Mammary epithelial cell (primary cell): Measurements from ENCODE around the gene SPEF2.

Experiments used
- CTCF ChIP-seq, 2 donors: IDR thresholded peaks in 1 of 2; conservative IDR thresholded peaks in 1 of 2; 2 replicates each; pipeline ENCODE4 v1.5.1; 2011 to 2012; ENCODE audit warnings: inconsistent platforms in 2 of 2, low read length in 2 of 2, mild to moderate bottlenecking in 2 of 2, control low read depth in 1 of 2, low read depth in 1 of 2; ENCODE audit not compliant: insufficient read depth in 1 of 2; ENCODE audit errors: extremely low read depth in 1 of 2
- EZH2 ChIP-seq: IDR thresholded peaks from 2 replicates; pipeline ENCODE4 v1.6.1; 2012; ENCODE audit warnings: low read length, inconsistent platforms, borderline replicate concordance

- no peak for TF ChIP-seq EZH2
- no peak for TF ChIP-seq CTCF (conservative IDR thresholded peaks at IDR 0.05 in 1 of 2, IDR thresholded peaks at IDR 0.05 in 1 of 2; ENCODE audit: extremely low read depth in 1 of 2, insufficient read depth in 1 of 2, low read depth in 1 of 2, low read length in 2 of 2)
Observed at GRCh38 chr5:35683466-35683865, 65.8 kb downstream of the SPEF2 start.
